ENCODE measurements around the gene NEDD4L.

DNA sequence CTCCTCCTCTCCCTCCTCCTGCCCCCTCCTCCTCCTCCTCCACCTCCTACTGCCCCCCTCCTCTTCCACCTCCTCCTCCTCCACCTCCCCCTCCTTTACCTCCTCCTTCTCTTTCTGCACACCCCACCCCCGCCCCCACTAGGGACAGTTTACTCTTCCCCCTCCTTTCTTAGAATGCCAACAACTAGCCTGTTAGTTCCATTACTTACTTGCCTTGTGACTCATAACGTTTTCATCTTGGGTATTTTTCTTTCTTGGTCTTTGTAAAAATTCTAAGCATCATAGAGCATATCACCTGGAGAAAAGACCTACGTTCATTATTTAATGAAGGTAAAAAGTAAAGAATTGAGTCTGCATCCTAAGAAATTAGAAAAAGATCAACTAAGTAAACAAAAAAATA lies 165.3 kb downstream of the NEDD4L start:
- TF ChIP-seq CTCF (optimal IDR thresholded peaks at IDR 0.05 in 1 of 3, IDR thresholded peaks at IDR 0.05 in 1 of 3, conservative IDR thresholded peaks at IDR 0.05 in 1 of 3; ENCODE audit: extremely low read depth in 1 of 3, insufficient read depth in 2 of 3, low read length in 3 of 3) (no peak), EZH2 (IDR thresholded peaks at IDR 0.05; ENCODE audit: low read length) (no peak)

Measured in keratinocyte (primary cell).